CD14-positive monocyte (primary cell): Measurements from ENCODE around the gene ZNF385C. TPM values are rescaled to one million over a fixed set of nuclear protein-coding genes. Genes with fewer than 3 reads are reported as not detected.

ENCODE experiments used
- DNase-seq, 3 donors: peaks; one replicate each; pipeline ENCODE4 v3.0.0-alpha.2; 2011 to 2022
- H2AFZ ChIP-seq: 2 replicates; pipeline ENCODE4 v1.6.0; 2012; ENCODE audit warnings: mild to moderate bottlenecking, low read depth, low read length, inconsistent platforms; ENCODE audit not compliant: insufficient read depth, poor library complexity, severe bottlenecking
- H3K27ac ChIP-seq, 2 donors: 1 replicate in 1 of 2; 2 replicates in 1 of 2; pipeline ENCODE4 v1.5.1; 2012 to 2013; ENCODE audit warnings: low read length in 2 of 2, control low read depth in 1 of 2, inconsistent platforms in 1 of 2, low read depth in 1 of 2, mild to moderate bottlenecking in 1 of 2
- H3K27me3 ChIP-seq, 2 donors: one replicate each; pipeline versions ENCODE4 v1.6.0 to v1.6.1; 2011 to 2013; ENCODE audit warnings: low read length in 2 of 2; ENCODE audit not compliant: control insufficient read depth in 2 of 2, insufficient read depth in 2 of 2
- H3K36me3 ChIP-seq, 2 donors: replicated peaks in 1 of 2; 1 replicate in 1 of 2; 2 replicates in 1 of 2; pipeline versions ENCODE4 v1.5.1 to v1.6.1; 2012 to 2013; ENCODE audit warnings: low read length in 2 of 2, control low read depth in 1 of 2, inconsistent platforms in 1 of 2, mild to moderate bottlenecking in 1 of 2; ENCODE audit not compliant: insufficient read depth in 2 of 2, control insufficient read depth in 1 of 2
- H3K4me1 ChIP-seq, 2 donors: 1 replicate in 1 of 2; 2 replicates in 1 of 2; pipeline versions ENCODE4 v1.5.1 to v1.6.1; 2012 to 2013; ENCODE audit warnings: low read length in 2 of 2, control low read depth in 1 of 2, inconsistent platforms in 1 of 2, mild to moderate bottlenecking in 1 of 2, moderate library complexity in 1 of 2; ENCODE audit not compliant: insufficient read depth in 2 of 2, control insufficient read depth in 1 of 2
- H3K4me2 ChIP-seq: replicated peaks from 2 replicates; pipeline ENCODE3; 2012; ENCODE audit warnings: low read length, moderate library complexity, mild to moderate bottlenecking; ENCODE audit not compliant: poor library complexity, severe bottlenecking; ENCODE audit errors: extremely low read depth
- H3K4me3 ChIP-seq, 3 experiments: fragments of 200-600 bp in 1 of 3; sonication (generic) in 1 of 3; replicated peaks in 1 of 3; 1 replicate in 2 of 3; 2 replicates in 1 of 3; pipeline ENCODE4 v1.5.1; 2011 to 2013; ENCODE audit warnings: low read length in 3 of 3, mild to moderate bottlenecking in 3 of 3, control low read depth in 2 of 3, low read depth in 2 of 3, inconsistent platforms in 1 of 3, moderate library complexity in 1 of 3
- H3K79me2 ChIP-seq: 2 replicates; pipeline ENCODE4 v1.6.0; 2012; ENCODE audit warnings: mild to moderate bottlenecking, control low read depth, inconsistent platforms, low read length, moderate library complexity; ENCODE audit not compliant: insufficient read depth
- H3K9ac ChIP-seq: 2 replicates; pipeline ENCODE4 v1.6.0; 2017; ENCODE audit warnings: low read length, mild to moderate bottlenecking; ENCODE audit not compliant: insufficient read depth, poor library complexity, severe bottlenecking
- H3K9me3 ChIP-seq, 2 donors: replicated peaks in 1 of 2; 1 replicate in 1 of 2; 2 replicates in 1 of 2; pipeline versions ENCODE4 v1.5.1 to v1.6.1; 2012 to 2013; ENCODE audit warnings: low read length in 2 of 2, control low read depth in 1 of 2; ENCODE audit not compliant: control insufficient read depth in 1 of 2, insufficient read depth in 1 of 2
- H4K20me1 ChIP-seq: 2 replicates; pipeline ENCODE4 v1.6.0; 2012; ENCODE audit warnings: mild to moderate bottlenecking, low read length, control low read depth, moderate library complexity; ENCODE audit not compliant: insufficient read depth
- H3K27ac Mint-ChIP-seq, 7 donors: one replicate each; pipeline ENCODE4 v1.8.0; 2020; ENCODE audit warnings: mild to moderate bottlenecking in 7 of 7, mixed read lengths in 7 of 7, moderate library complexity in 6 of 7, inconsistent platforms in 2 of 7
- H3K27me3 Mint-ChIP-seq, 3 donors: one replicate each; pipeline ENCODE4 v1.8.0; 2021 to 2022; ENCODE audit warnings: low read depth in 3 of 3, mild to moderate bottlenecking in 3 of 3, mixed read lengths in 3 of 3, moderate library complexity in 3 of 3, inconsistent platforms in 1 of 3
- H3K36me3 Mint-ChIP-seq, 2 donors: one replicate each; pipeline ENCODE4 v1.8.0; 2020; ENCODE audit warnings: mixed read lengths in 2 of 2, inconsistent platforms in 1 of 2, mild to moderate bottlenecking in 1 of 2
- H3K4me1 Mint-ChIP-seq: one replicate; pipeline ENCODE4 v1.8.0; 2020; ENCODE audit warnings: mild to moderate bottlenecking, mixed read lengths
- H3K4me3 Mint-ChIP-seq, 2 donors: one replicate each; pipeline ENCODE4 v1.8.0; 2020; ENCODE audit warnings: mild to moderate bottlenecking in 2 of 2, mixed read lengths in 2 of 2, moderate library complexity in 1 of 2
- H3K9me3 Mint-ChIP-seq, 7 donors: one replicate each; pipeline ENCODE4 v1.8.0; 2020 to 2022; ENCODE audit warnings: mixed read lengths in 7 of 7, mild to moderate bottlenecking in 6 of 7, moderate library complexity in 6 of 7, inconsistent platforms in 2 of 7
- CTCF ChIP-seq: fragments of 200-600 bp; IDR thresholded peaks from one replicate; pipeline ENCODE4 v1.8.0; 2022; ENCODE audit warnings: antibody characterized with exemption, mild to moderate bottlenecking
- WGBS: methylation state at CpG from one replicate; pipeline ENCODE4 v1.1.5; 2013; ENCODE audit warnings: missing lambda C conversion rate; ENCODE audit not compliant: insufficient coverage; 5-methylcytosine and 5-hydroxymethylcytosine counted together
- intact Hi-C, 2 donors: fragments of 100-400 bp; cut with micrococcal nuclease; formaldehyde crosslinking; loops; one replicate each; pipeline versions ENCODE4 v1.15.0 to v1.15.1; 2023
- polyA plus RNA-seq, 3 donors: library from polyadenylated mRNA; depleted of rRNA in 1 of 3; unstranded in 2 of 3; stranded (reverse) in 1 of 3; fragments of 300-500 nt in 2 of 3; fragments of >200 nt in 1 of 3; fragmentation: Illumina TruSeq in 2 of 3; gene quantifications; 1 replicate in 2 of 3; 2 replicates in 1 of 3; pipeline ENCODE4 v1.2.3, GENCODE V29; 2012 to 2021

ZNF385C gene
- polyA plus RNA-seq, 3 donors = 0.09 to 0.55 TPM; not detected in 1

- intact Hi-C loops = no loop called here
- Histone ChIP-seq H3K4me3 (no peak overlapping the region), H2AFZ (no peak overlapping the region), H3K9ac (no peak overlapping the region), H3K27ac (no peak overlapping the region), H3K4me1 (no peaks in the 10 kb centered on the region), H3K9me3 (no peaks in the 10 kb centered on the region), H3K4me2 (no peak overlapping the region), H4K20me1 (no peaks in the 10 kb centered on the region), H3K79me2 (no peaks in the 10 kb centered on the region), H3K36me3 (no peaks in the 10 kb centered on the region), H3K27me3 (no peaks in the 10 kb centered on the region)
- Mint-ChIP-seq H3K27ac (no peak overlapping the region), H3K27me3 (peaks cover 2 to 4% (median 3%) of the 10 kb centered on the region in 3 donors), H3K4me1 (no peaks in the 10 kb centered on the region), H3K9me3 (peaks cover 0 to 2% (median 0%) of the 10 kb centered on the region in 7 donors), H3K4me3 (no peak overlapping the region), H3K36me3 (no peaks in the 10 kb centered on the region)
- DNase-seq = no peak
- WGBS = no CpG with 5 or more reads among the region's 2 CpGs
- no peak for TF ChIP-seq CTCF
These were observed 18.7 kb downstream of the ZNF385C start for GRCh38 chr17:42079541-42079940.

GRCh38 chr17:42078396-42079043, 19.8 kb downstream of the ZNF385C start:
- H3K27ac ChIP-seq = no peak overlapping the region
- no peak overlapping the region for H3K4me3 ChIP-seq
- H3K36me3 Mint-ChIP-seq = peaks cover 0 to 2% of the 10 kb centered on the region in 2 donors
- no peak overlapping the region for H3K27ac Mint-ChIP-seq
- peaks cover 0 to 2% (median 0%) of the 10 kb centered on the region in 7 donors for H3K9me3 Mint-ChIP-seq
- intact Hi-C loops = no loop called here
- no peaks in the 10 kb centered on the region for H3K36me3 ChIP-seq
- no peaks in the 10 kb centered on the region for H4K20me1 ChIP-seq
- H3K4me3 Mint-ChIP-seq = no peak overlapping the region
- WGBS = 66% methylated on average over 4 of the region's 8 CpGs
- no peak for TF ChIP-seq CTCF
- H3K27me3 ChIP-seq = peaks cover 0 to under 1% of the 10 kb centered on the region in 2 donors
- DNase-seq = no peak
- no peaks in the 10 kb centered on the region for H3K4me1 ChIP-seq
- H3K4me1 Mint-ChIP-seq = no peaks in the 10 kb centered on the region
- no peak overlapping the region for H3K4me2 ChIP-seq
- peaks cover 4 to 7% (median 5%) of the 10 kb centered on the region in 3 donors for H3K27me3 Mint-ChIP-seq
- no peaks in the 10 kb centered on the region for H3K79me2 ChIP-seq
- no peak overlapping the region for H2AFZ ChIP-seq
- H3K9ac ChIP-seq = no peak overlapping the region
- no peaks in the 10 kb centered on the region for H3K9me3 ChIP-seq
